Amygdala (tissue), 56 donors: Measurements from ENCODE around the gene NRXN3.
"Not testable (repeated sequence)": the region's sequence is repeated elsewhere in the genome, so short reads cannot be mapped to it uniquely, and the experiment has no call there.

Experiments
- DNase-seq, 56 donors: peaks; one replicate each; lab custom pipeline; 2025; lab: John Stamatoyannopoulos, UW

NRXN3 gene

GRCh38 chr14:78967111-78967809 lies 797.1 kb downstream of the NRXN3 start:
- no peak for DNase-seq

DNA sequence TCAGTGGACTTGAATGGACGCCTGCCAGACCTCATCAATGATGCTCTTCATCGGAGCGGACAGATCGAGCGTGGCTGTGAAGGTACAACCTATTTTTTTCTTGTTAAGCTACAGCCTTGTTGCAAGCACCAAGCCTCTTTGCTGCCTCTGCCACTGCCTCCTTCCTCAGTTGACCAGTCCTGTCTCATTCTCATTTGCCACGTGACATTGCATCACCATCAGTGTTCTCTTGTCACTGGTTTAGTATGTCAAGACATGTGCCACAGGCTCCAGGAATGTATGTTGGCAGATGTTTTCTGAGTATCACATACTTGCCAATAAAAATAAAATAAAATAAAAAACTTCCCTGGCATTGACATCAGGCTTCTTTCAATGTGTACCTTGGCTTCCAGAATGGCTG lies 798.1 kb downstream of the NRXN3 start:
- DNase-seq, result no peak

DNA sequence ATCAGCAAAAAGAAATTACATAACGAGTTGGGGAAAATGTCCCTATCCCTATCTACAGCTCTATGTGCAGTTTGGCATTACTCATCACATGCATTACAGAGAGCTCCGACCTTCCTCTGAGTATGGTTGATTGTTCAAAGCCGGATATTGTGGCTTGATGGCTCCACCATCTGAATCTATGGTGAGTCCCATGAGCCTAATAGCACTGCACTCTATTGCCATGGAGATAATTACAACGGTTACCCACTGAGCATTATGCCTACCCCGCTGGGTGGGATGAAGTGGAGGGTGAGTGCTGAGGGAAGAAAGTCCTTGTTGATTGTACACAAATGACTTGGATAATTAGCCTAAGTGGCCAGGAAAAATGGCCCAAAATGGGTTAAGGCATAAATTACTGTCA lies 800.5 kb downstream of the NRXN3 start:
- no peak for DNase-seq

DNA sequence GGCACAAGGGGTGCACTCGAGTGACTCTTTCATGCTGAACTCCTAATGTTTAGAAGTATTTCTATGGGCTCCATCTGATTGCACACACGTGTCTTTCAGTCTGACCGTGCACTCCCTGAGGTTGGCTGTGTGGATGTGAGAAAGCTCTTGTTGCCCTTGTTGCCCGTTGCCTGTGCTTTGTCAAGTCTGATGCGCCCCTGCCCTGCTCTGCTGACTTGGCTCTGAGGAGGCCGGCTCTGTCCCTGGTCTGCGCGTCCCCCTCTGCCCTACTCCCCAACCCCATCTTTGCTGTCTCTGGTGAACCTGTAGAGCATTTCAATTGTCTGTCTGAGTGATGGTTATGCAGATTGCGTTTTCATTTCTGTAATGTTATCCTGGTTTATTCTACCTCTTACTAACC lies 802.3 kb downstream of the NRXN3 start:
- DNase-seq, result no peak

- no peak for DNase-seq
Observed at GRCh38 chr14:78974691-78975090, 804.5 kb downstream of the NRXN3 start.

DNA sequence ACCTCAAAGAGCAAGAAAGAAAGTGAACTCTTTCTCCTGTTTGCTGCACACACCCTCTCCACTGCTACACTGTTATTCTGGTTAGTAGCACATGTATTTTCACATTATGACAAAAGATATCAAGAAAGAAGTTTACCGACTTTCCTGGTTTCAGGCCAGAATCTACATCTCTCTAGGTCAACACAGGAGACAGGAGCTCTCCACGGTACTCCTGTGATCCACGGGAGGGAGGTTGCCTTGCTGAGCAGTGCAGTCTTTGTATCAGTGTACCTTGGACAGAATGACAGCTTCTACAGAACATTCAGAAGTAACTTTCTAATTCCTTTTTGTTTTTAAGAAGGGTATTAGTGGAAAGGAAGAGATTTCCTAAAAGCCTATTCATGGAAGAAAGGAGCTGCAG lies 805.6 kb downstream of the NRXN3 start:
- DNase-seq, result no peak

GRCh38 chr14:78978896-78979295 lies 808.7 kb downstream of the NRXN3 start:
- no peak for DNase-seq

- DNase-seq, result no peak
Observed at GRCh38 chr14:78982551-78982950, 812.4 kb downstream of the NRXN3 start.

- no peak for DNase-seq
Observed at GRCh38 chr14:78983126-78983525, 813.0 kb downstream of the NRXN3 start.

DNA sequence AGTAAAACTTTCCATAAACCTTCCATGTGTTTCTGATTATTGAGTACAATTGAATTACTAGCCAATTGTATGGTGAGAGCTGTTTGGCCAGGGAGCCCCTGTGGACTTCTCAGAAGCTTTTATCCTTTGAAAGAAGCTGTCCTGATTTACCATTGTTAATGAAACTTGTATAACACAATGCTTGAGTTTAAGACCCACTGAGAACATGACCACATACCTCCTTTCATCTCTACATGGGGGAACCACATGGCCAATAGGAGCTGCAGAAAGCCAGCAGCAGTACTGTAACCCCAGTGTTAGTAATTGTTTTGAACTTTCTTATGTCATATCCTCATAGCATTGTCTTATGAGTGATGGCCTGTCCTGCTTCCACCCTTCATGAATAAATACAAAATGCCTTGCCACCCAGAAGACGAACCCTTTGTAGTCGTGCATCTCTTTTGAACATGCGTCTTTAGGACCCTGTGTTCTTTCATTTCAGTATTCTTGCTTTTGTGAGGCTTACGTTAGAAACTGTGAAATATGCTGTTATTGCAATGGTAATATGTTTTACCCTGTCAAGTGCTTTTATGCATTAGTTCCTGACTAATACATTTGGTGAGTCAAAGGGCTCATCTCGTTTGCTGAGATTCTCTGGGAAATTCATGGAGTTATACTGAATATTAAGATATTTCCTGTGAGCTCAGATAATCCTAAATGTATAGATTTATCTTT lies 815.7 kb downstream of the NRXN3 start:
- no peak for DNase-seq

GRCh38 chr14:78986989-78987388 lies 816.8 kb downstream of the NRXN3 start:
- no peak for DNase-seq

DNA sequence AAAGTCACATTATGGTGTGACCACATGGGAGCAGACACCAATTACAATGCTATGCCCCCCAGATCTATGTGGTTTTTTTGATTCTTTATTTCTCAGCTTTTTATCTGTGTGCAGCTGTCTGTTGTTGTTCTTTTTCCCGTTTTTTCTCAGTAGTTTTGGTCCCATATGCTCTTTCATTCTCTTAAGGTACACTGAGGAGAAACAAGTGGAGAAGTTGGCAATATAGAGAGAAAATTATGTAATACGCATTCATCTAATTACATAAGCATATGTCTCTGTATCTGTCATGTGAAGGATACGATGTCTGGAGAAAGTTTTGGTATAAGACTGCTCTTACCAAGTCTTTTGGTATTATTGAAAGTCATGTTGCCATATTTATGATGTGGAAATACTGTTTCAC lies 819.0 kb downstream of the NRXN3 start:
- DNase-seq, result no peak

GRCh38 chr14:78992867-78993266 lies 822.7 kb downstream of the NRXN3 start:
- DNase-seq, result no peak

- peak in 13 of 56 donors; percentile 1 to 43 (median 8) for DNase-seq
Observed at GRCh38 chr14:78997811-78998210, 827.6 kb downstream of the NRXN3 start.

- DNase-seq, result no peak
Observed at GRCh38 chr14:79009286-79009685, 839.1 kb downstream of the NRXN3 start.

- DNase-seq, result peak in 5 of 56 donors; percentile 1 to 30 (median 3)
Observed at GRCh38 chr14:79011091-79011919, 841.1 kb downstream of the NRXN3 start.

DNA sequence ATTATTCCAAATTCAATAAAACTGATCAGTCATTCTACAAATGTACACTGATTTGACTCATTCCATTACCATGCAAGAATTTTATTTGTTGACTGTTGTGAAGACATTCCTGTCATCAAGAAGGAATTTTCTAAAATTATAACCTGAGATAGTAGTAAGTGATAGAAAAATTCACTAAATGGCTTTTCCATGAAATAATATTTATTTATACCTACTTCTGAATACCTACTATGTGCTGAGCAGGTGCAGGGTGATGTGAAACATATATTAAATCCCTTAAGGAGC lies 841.7 kb downstream of the NRXN3 start:
- DNase-seq, result no peak

- no peak for DNase-seq
Observed at GRCh38 chr14:79016828-79017505, 846.8 kb downstream of the NRXN3 start.

DNA sequence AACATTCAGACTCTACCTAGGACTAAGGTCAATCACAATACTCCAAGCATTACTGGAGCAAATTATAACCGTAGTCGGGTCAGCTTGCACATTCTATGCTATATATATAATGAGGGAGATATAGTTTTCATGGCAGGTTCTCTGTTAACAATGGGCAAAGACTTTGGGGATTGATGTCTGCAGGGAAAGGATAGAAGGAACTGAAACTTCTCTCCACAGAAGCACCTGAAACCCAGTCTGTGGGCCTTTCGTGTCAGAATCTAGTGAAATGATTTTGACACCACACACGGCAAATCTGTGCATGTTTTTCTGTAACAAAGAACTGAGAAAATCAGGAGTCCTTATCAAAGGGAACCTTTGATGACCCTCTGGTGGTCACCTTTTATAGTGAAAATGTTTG lies 847.4 kb downstream of the NRXN3 start:
- DNase-seq, result no peak

GRCh38 chr14:79018836-79019235 lies 848.7 kb downstream of the NRXN3 start:
- DNase-seq, result no peak

GRCh38 chr14:79019898-79020297 lies 849.7 kb downstream of the NRXN3 start:
- not testable (repeated sequence) for DNase-seq
